ENCODE results near the gene ARMCX5.

ARMCX5 gene

GRCh38 chrX:102599084-102599950, at the start of gene ARMCX5:
TSS of gene ARMCX5 (plus strand) at chrX:102599515. CDS start at chrX:102602142, 2,627 bp downstream.
- intact Hi-C loops (cut with DNase I; ENCODE audit: low total_unique reads): loop anchor here (1.0 to 5.0 kb wide), 2 partner anchors 114 to 1088 kb away; partner anchors contain the start of gene MORF4L2
- Histone ChIP-seq H3K27ac (peak within 1 kb of the TSS; percentile 82 to 85), H3K4me3 (peak within 1 kb of the TSS; percentile 65 to 66), H3K9me3 (no peaks in the 10 kb centered on the region), H3K27me3 (no peaks in the 10 kb centered on the region), H3K36me3 (no peaks in the 10 kb centered on the region), H3K4me1 (peaks cover 0 to 7% (median 2%) of the 10 kb centered on the region in 4 donors)
- TF ChIP-seq CTCF (IDR thresholded peaks at IDR 0.05): peak in 1 of 2 experiments; percentile 28
- DNase-seq: peak; percentile 66 to 80

- no peaks in the 10 kb centered on the region for H3K9me3 ChIP-seq
- no peak overlapping the region for H3K27ac ChIP-seq
- no peaks in the 10 kb centered on the region for H3K4me1 ChIP-seq
- H3K36me3 ChIP-seq: no peaks in the 10 kb centered on the region
- no peak for TF ChIP-seq CTCF (IDR thresholded peaks at IDR 0.05)
- intact Hi-C loops (cut with DNase I; ENCODE audit: low total_unique reads): no loop called here
- no peak for DNase-seq
- no peaks in the 10 kb centered on the region for H3K27me3 ChIP-seq
- no peak overlapping the region for H3K4me3 ChIP-seq
Observed at GRCh38 chrX:102558607-102559006, 40.7 kb upstream of the ARMCX5 start.

- Histone ChIP-seq H3K36me3 (no peaks in the 10 kb centered on the region), H3K4me3 (no peak overlapping the region), H3K9me3 (no peaks in the 10 kb centered on the region), H3K27ac (no peak overlapping the region), H3K27me3 (no peaks in the 10 kb centered on the region), H3K4me1 (no peaks in the 10 kb centered on the region)
- no peak for TF ChIP-seq CTCF (IDR thresholded peaks at IDR 0.05)
- intact Hi-C loops (cut with DNase I; ENCODE audit: low total_unique reads): no loop called here
- DNase-seq: no peak
Observed at GRCh38 chrX:102560423-102561068, 38.8 kb upstream of the ARMCX5 start.

GRCh38 chrX:102580891-102581290, 18.4 kb upstream of the ARMCX5 start:
- Histone ChIP-seq H3K4me1 (no peaks in the 10 kb centered on the region), H3K36me3 (no peaks in the 10 kb centered on the region), H3K27me3 (no peaks in the 10 kb centered on the region), H3K4me3 (no peak overlapping the region), H3K27ac (no peak overlapping the region), H3K9me3 (no peaks in the 10 kb centered on the region)
- TF ChIP-seq CTCF (IDR thresholded peaks at IDR 0.05): no peak
- no peak for DNase-seq
- intact Hi-C loops (cut with DNase I; ENCODE audit: low total_unique reads): no loop called here

GRCh38 chrX:102593367-102593766, 5.9 kb upstream of the ARMCX5 start:
- Histone ChIP-seq H3K4me3 (no peak overlapping the region), H3K9me3 (no peaks in the 10 kb centered on the region), H3K27me3 (no peaks in the 10 kb centered on the region), H3K36me3 (no peaks in the 10 kb centered on the region), H3K4me1 (no peaks in the 10 kb centered on the region), H3K27ac (no peak overlapping the region)
- TF ChIP-seq CTCF (IDR thresholded peaks at IDR 0.05): no peak
- no peak for DNase-seq
- intact Hi-C loops (cut with DNase I; ENCODE audit: low total_unique reads): no loop called here

Measured in tibial artery (tissue), 4 donors.